ENCODE measurements around the gene MAPK10.

The MAPK10 gene

DNA sequence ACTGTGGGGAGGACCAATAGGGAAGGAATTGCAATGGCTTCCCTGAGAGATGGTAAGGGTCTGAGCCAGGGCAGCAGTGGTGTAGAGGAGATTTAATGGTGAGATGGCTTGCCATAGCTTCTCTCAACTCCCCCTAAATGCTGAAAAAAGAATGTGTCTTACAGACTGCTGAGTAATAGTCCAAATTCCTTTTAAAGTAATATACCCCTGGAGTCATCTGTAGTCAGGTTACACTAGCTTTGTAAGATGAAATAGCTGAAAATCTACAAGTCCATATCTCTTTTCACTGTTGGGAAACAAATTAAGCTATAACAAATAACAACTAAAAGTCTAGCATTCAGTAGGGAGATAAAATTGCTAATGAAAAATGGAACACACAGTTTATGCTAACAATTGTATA is 33.5 kb downstream of the MAPK10 start:
- H3K9me3 ChIP-seq (ENCODE audit: control insufficient read depth in 2 of 2, low read length in 2 of 2), result no peaks in the 10 kb centered on the region
- H3K27ac ChIP-seq (ENCODE audit: low read depth in 2 of 2, low read length in 2 of 2), result no peak overlapping the region
- no peaks in the 10 kb centered on the region for H3K36me3 ChIP-seq (ENCODE audit: control insufficient read depth in 2 of 2, insufficient read depth in 2 of 2, low read length in 2 of 2)
- H3K4me3 ChIP-seq (ENCODE audit: low read length in 2 of 2), result no peak overlapping the region
- H3K27me3 ChIP-seq (ENCODE audit: control insufficient read depth in 2 of 2, insufficient read depth in 2 of 2, low read length in 2 of 2), result no peaks in the 10 kb centered on the region
- H3K4me1 ChIP-seq (ENCODE audit: control insufficient read depth in 2 of 2, insufficient read depth in 2 of 2, low read length in 2 of 2), result no peaks in the 10 kb centered on the region
- H3K9ac ChIP-seq (ENCODE audit: low read depth in 1 of 2, low read length in 2 of 2), result no peak overlapping the region

DNA sequence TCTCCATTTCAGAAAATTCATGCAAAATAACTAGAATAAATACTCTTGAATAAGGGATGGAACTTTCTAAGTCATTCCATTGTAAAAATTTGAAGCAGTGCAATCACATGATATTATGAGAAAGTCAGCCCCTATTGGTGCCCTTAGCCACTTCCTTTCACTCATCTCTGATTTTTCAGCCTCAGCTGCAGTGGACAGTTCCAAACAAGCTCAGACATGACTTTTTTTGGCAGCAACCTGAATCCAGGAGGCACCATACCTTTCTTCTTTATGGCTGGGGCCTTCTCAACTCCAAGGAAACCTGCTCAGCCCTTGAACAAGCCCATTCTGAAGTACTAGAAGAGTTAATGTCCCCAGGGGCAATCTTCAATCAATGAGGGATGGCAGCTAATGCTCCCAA is 40.5 kb downstream of the MAPK10 start:
- no peaks in the 10 kb centered on the region for H3K9me3 ChIP-seq (ENCODE audit: control insufficient read depth in 2 of 2, low read length in 2 of 2)
- no peaks in the 10 kb centered on the region for H3K27me3 ChIP-seq (ENCODE audit: control insufficient read depth in 2 of 2, insufficient read depth in 2 of 2, low read length in 2 of 2)
- H3K36me3 ChIP-seq (ENCODE audit: control insufficient read depth in 2 of 2, insufficient read depth in 2 of 2, low read length in 2 of 2), result no peaks in the 10 kb centered on the region
- no peak overlapping the region for H3K9ac ChIP-seq (ENCODE audit: low read depth in 1 of 2, low read length in 2 of 2)
- no peaks in the 10 kb centered on the region for H3K4me1 ChIP-seq (ENCODE audit: control insufficient read depth in 2 of 2, insufficient read depth in 2 of 2, low read length in 2 of 2)
- no peak overlapping the region for H3K27ac ChIP-seq (ENCODE audit: low read depth in 2 of 2, low read length in 2 of 2)
- no peak overlapping the region for H3K4me3 ChIP-seq (ENCODE audit: low read length in 2 of 2)

DNA sequence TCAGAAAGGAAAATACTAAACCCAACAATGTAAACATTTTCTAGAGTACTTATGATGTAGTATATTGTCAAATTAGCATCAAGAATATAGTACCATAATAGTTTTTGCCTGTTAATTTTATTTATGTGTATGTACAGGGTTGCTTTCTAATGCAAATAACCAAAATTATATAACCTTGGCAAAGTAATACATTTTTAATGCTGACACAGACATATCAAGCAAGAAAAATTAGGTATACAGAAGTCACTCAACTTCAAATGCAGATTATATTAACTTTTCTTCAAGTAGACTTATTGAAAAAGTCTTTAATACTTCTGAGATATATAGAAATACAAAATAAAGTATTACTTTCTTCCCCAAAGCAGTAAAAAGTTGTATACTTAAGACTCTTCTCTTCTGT is 44.3 kb downstream of the MAPK10 start:
- Histone ChIP-seq H3K36me3 (ENCODE audit: control insufficient read depth in 2 of 2, insufficient read depth in 2 of 2, low read length in 2 of 2) (no peaks in the 10 kb centered on the region), H3K9me3 (ENCODE audit: control insufficient read depth in 2 of 2, low read length in 2 of 2) (no peaks in the 10 kb centered on the region), H3K4me3 (ENCODE audit: low read length in 2 of 2) (no peak overlapping the region), H3K27me3 (ENCODE audit: control insufficient read depth in 2 of 2, insufficient read depth in 2 of 2, low read length in 2 of 2) (no peaks in the 10 kb centered on the region), H3K27ac (ENCODE audit: low read depth in 2 of 2, low read length in 2 of 2) (no peak overlapping the region), H3K9ac (ENCODE audit: low read depth in 1 of 2, low read length in 2 of 2) (no peak overlapping the region), H3K4me1 (ENCODE audit: control insufficient read depth in 2 of 2, insufficient read depth in 2 of 2, low read length in 2 of 2) (no peaks in the 10 kb centered on the region)

DNA sequence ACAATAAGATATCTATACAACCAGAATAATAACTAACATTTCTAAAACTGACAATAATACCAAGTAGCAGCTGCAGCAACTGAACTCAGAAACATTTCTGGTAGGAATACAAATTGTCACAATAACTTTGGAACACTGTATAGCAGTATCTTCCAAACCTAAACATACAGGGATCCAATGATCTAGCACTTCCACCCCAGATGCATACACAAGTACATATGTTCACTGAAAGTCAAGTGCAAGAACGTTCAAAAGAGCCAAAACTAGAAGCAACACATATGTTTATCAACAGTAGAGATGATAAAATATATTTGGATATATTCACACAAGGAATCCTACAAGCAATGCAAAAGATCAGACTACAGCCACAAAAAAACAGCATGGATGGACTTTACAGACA is 46.2 kb downstream of the MAPK10 start:
- no peaks in the 10 kb centered on the region for H3K36me3 ChIP-seq (ENCODE audit: control insufficient read depth in 2 of 2, insufficient read depth in 2 of 2, low read length in 2 of 2)
- H3K9me3 ChIP-seq (ENCODE audit: control insufficient read depth in 2 of 2, low read length in 2 of 2), result no peaks in the 10 kb centered on the region
- H3K9ac ChIP-seq (ENCODE audit: low read depth in 1 of 2, low read length in 2 of 2), result no peak overlapping the region
- no peaks in the 10 kb centered on the region for H3K27me3 ChIP-seq (ENCODE audit: control insufficient read depth in 2 of 2, insufficient read depth in 2 of 2, low read length in 2 of 2)
- H3K4me3 ChIP-seq (ENCODE audit: low read length in 2 of 2), result no peak overlapping the region
- no peaks in the 10 kb centered on the region for H3K4me1 ChIP-seq (ENCODE audit: control insufficient read depth in 2 of 2, insufficient read depth in 2 of 2, low read length in 2 of 2)
- H3K27ac ChIP-seq (ENCODE audit: low read depth in 2 of 2, low read length in 2 of 2), result no peak overlapping the region

DNA sequence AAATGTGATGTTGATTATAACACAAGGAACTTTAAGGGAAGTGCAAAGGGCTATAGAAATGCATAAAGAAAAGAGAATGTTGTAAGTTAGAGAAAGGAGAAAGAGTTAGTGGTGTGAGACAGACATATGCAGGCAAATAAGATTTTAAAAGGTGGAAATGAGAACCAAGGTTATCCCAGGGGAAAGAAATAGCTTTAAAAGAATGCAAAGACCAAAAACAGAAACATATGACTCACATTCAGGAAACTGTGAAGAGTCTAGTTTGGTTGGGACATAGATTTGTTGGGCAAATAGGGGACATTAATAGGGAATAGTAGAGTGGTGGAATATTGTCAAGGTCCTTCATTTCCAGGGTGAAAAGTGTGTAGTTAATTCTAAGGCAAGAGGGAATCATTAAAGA is 52.4 kb downstream of the MAPK10 start:
- H3K4me3 ChIP-seq (ENCODE audit: low read length in 2 of 2), result no peak overlapping the region
- no peaks in the 10 kb centered on the region for H3K36me3 ChIP-seq (ENCODE audit: control insufficient read depth in 2 of 2, insufficient read depth in 2 of 2, low read length in 2 of 2)
- H3K27ac ChIP-seq (ENCODE audit: low read depth in 2 of 2, low read length in 2 of 2), result no peak overlapping the region
- no peaks in the 10 kb centered on the region for H3K9me3 ChIP-seq (ENCODE audit: control insufficient read depth in 2 of 2, low read length in 2 of 2)
- H3K27me3 ChIP-seq (ENCODE audit: control insufficient read depth in 2 of 2, insufficient read depth in 2 of 2, low read length in 2 of 2), result no peaks in the 10 kb centered on the region
- no peak overlapping the region for H3K9ac ChIP-seq (ENCODE audit: low read depth in 1 of 2, low read length in 2 of 2)
- H3K4me1 ChIP-seq (ENCODE audit: control insufficient read depth in 2 of 2, insufficient read depth in 2 of 2, low read length in 2 of 2), result no peaks in the 10 kb centered on the region

DNA sequence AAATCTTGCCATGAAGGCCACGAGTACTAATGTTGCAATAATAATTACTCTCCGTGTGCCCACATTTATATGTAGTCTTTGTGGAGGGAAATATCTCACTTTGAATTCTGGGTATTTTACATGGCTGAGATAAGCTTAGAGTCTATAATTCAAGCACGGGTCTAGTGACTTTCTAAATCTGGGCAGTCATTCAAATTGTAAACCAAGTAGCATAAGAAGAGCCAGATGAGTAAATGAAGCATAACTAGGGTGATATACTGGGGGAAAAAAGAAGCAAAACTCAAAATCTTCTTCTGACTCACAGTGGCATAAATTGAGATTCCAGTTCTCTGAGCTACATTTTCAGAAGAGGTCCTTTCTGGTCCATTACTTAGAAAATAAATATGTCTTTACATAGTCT is 53.0 kb downstream of the MAPK10 start:
- Histone ChIP-seq H3K27me3 (ENCODE audit: control insufficient read depth in 2 of 2, insufficient read depth in 2 of 2, low read length in 2 of 2) (no peaks in the 10 kb centered on the region), H3K36me3 (ENCODE audit: control insufficient read depth in 2 of 2, insufficient read depth in 2 of 2, low read length in 2 of 2) (no peaks in the 10 kb centered on the region), H3K9me3 (ENCODE audit: control insufficient read depth in 2 of 2, low read length in 2 of 2) (no peaks in the 10 kb centered on the region), H3K4me1 (ENCODE audit: control insufficient read depth in 2 of 2, insufficient read depth in 2 of 2, low read length in 2 of 2) (no peaks in the 10 kb centered on the region), H3K27ac (ENCODE audit: low read depth in 2 of 2, low read length in 2 of 2) (no peak overlapping the region), H3K9ac (ENCODE audit: low read depth in 1 of 2, low read length in 2 of 2) (no peak overlapping the region), H3K4me3 (ENCODE audit: low read length in 2 of 2) (no peak overlapping the region)

DNA sequence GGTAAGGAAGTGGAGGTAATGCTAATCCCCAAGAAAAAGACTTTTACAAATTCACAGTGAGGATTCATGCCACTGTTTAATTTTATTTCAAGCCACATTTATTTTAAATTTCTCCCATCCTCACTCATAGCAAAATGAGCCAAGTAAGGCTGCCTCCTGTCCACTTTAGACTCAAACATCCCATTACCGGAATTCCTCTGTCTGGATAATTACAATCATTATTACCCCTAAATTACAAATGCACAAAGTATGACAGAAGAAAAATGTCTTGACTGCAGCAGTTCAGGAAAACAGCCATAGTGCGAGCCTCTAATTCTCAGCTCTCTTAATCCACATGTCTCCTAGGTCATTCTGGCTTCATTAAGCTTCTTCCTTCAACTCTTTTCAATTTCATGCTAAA is 57.0 kb downstream of the MAPK10 start:
- Histone ChIP-seq H3K9me3 (ENCODE audit: control insufficient read depth in 2 of 2, low read length in 2 of 2) (no peaks in the 10 kb centered on the region), H3K9ac (ENCODE audit: low read depth in 1 of 2, low read length in 2 of 2) (no peak overlapping the region), H3K36me3 (ENCODE audit: control insufficient read depth in 2 of 2, insufficient read depth in 2 of 2, low read length in 2 of 2) (no peaks in the 10 kb centered on the region), H3K27me3 (ENCODE audit: control insufficient read depth in 2 of 2, insufficient read depth in 2 of 2, low read length in 2 of 2) (no peaks in the 10 kb centered on the region), H3K4me3 (ENCODE audit: low read length in 2 of 2) (no peak overlapping the region), H3K27ac (ENCODE audit: low read depth in 2 of 2, low read length in 2 of 2) (no peak overlapping the region), H3K4me1 (ENCODE audit: control insufficient read depth in 2 of 2, insufficient read depth in 2 of 2, low read length in 2 of 2) (no peaks in the 10 kb centered on the region)

DNA sequence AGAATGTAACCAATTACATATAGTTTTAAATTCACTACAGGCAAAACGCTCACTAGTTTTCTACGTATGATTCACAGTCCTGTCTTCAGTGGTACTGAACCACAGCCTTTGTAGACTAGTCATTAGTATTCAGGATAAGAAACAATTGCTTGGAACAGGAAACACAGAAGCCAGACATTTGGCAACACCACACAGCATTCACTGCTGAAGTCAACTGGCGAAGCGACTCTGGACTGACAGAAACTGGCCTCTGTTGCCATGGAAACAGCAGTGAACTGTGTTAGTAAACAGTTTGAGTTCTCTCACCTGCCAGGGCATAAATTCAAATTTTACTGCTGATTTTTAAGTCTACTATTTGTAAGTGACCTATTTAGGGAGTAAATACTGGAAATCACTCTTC is 57.6 kb downstream of the MAPK10 start:
- Histone ChIP-seq H3K4me1 (ENCODE audit: control insufficient read depth in 2 of 2, insufficient read depth in 2 of 2, low read length in 2 of 2) (no peaks in the 10 kb centered on the region), H3K36me3 (ENCODE audit: control insufficient read depth in 2 of 2, insufficient read depth in 2 of 2, low read length in 2 of 2) (no peaks in the 10 kb centered on the region), H3K27me3 (ENCODE audit: control insufficient read depth in 2 of 2, insufficient read depth in 2 of 2, low read length in 2 of 2) (no peaks in the 10 kb centered on the region), H3K27ac (ENCODE audit: low read depth in 2 of 2, low read length in 2 of 2) (no peak overlapping the region), H3K9me3 (ENCODE audit: control insufficient read depth in 2 of 2, low read length in 2 of 2) (no peaks in the 10 kb centered on the region), H3K9ac (ENCODE audit: low read depth in 1 of 2, low read length in 2 of 2) (no peak overlapping the region), H3K4me3 (ENCODE audit: low read length in 2 of 2) (no peak overlapping the region)

DNA sequence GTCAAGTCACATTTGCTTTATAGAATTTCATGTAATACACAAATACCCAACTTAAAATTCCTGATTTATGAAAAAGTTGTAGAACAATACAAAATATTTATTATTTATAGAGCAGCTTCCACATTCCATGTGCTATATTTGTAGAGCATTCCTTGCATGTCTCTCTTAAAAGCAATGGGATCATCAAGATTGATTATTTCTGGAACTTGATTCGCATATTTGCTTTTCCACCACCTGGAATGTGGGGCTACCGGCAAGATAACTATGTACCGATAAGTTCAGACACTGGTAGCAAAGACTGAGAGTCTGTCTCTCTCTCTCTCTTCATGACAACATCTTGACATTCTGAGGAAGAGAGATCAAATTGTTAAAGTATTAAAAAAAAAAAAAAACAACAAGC is 59.3 kb downstream of the MAPK10 start:
- H3K9ac ChIP-seq (ENCODE audit: low read depth in 1 of 2, low read length in 2 of 2), result no peak overlapping the region
- H3K27ac ChIP-seq (ENCODE audit: low read depth in 2 of 2, low read length in 2 of 2), result no peak overlapping the region
- no peaks in the 10 kb centered on the region for H3K36me3 ChIP-seq (ENCODE audit: control insufficient read depth in 2 of 2, insufficient read depth in 2 of 2, low read length in 2 of 2)
- H3K4me3 ChIP-seq (ENCODE audit: low read length in 2 of 2), result no peak overlapping the region
- no peaks in the 10 kb centered on the region for H3K4me1 ChIP-seq (ENCODE audit: control insufficient read depth in 2 of 2, insufficient read depth in 2 of 2, low read length in 2 of 2)
- no peaks in the 10 kb centered on the region for H3K27me3 ChIP-seq (ENCODE audit: control insufficient read depth in 2 of 2, insufficient read depth in 2 of 2, low read length in 2 of 2)
- no peaks in the 10 kb centered on the region for H3K9me3 ChIP-seq (ENCODE audit: control insufficient read depth in 2 of 2, low read length in 2 of 2)

DNA sequence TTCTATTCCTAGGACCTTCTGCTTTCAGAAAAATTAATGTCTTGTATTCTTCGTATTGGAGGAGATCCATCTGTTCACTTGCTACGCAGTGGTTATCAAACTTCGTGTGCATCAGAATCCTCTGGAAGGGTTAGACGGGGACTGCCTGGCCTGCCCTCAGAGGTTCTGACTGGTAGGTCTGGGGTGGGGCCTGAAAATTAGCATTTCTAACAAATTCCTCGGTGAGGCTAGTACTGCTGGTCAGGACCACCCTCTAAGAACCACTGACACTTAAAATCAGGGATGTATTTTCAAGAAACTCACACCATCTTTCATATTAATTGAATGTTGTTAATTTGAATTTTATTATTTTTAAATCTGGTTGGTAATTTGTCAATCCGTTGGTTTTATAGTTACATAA is 63.0 kb downstream of the MAPK10 start:
- no peaks in the 10 kb centered on the region for H3K27me3 ChIP-seq (ENCODE audit: control insufficient read depth in 2 of 2, insufficient read depth in 2 of 2, low read length in 2 of 2)
- H3K36me3 ChIP-seq (ENCODE audit: control insufficient read depth in 2 of 2, insufficient read depth in 2 of 2, low read length in 2 of 2), result no peaks in the 10 kb centered on the region
- no peak overlapping the region for H3K4me3 ChIP-seq (ENCODE audit: low read length in 2 of 2)
- no peak overlapping the region for H3K27ac ChIP-seq (ENCODE audit: low read depth in 2 of 2, low read length in 2 of 2)
- H3K9me3 ChIP-seq (ENCODE audit: control insufficient read depth in 2 of 2, low read length in 2 of 2), result no peaks in the 10 kb centered on the region
- no peak overlapping the region for H3K9ac ChIP-seq (ENCODE audit: low read depth in 1 of 2, low read length in 2 of 2)
- no peaks in the 10 kb centered on the region for H3K4me1 ChIP-seq (ENCODE audit: control insufficient read depth in 2 of 2, insufficient read depth in 2 of 2, low read length in 2 of 2)

DNA sequence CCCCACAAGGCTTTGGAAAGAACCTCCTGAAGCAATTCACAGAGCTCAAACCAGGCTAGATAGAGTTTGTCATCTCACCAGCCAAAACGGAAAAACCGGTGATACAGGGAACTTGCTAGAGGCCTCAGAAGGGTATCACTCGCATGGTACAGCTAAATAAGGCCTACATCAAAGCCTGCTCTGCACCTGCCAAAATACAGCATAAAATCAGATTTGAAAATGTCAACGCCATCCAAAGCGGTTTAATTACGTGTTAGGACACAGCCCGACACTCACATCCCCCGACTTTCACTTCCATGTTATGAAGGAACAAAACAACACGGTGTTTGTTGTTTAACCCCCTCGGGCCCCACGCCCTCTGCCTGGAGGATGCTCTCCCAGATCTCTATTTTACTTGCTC is 65.0 kb downstream of the MAPK10 start:
- no peak overlapping the region for H3K9ac ChIP-seq (ENCODE audit: low read depth in 1 of 2, low read length in 2 of 2)
- H3K4me3 ChIP-seq (ENCODE audit: low read length in 2 of 2), result no peak overlapping the region

More for the DNA sequence above, 65.0 kb downstream of the MAPK10 start:
- Histone ChIP-seq H3K4me1 (ENCODE audit: control insufficient read depth in 2 of 2, insufficient read depth in 2 of 2, low read length in 2 of 2) (no peaks in the 10 kb centered on the region), H3K27me3 (ENCODE audit: control insufficient read depth in 2 of 2, insufficient read depth in 2 of 2, low read length in 2 of 2) (no peaks in the 10 kb centered on the region), H3K27ac (ENCODE audit: low read depth in 2 of 2, low read length in 2 of 2) (no peak overlapping the region), H3K9me3 (ENCODE audit: control insufficient read depth in 2 of 2, low read length in 2 of 2) (no peaks in the 10 kb centered on the region), H3K36me3 (ENCODE audit: control insufficient read depth in 2 of 2, insufficient read depth in 2 of 2, low read length in 2 of 2) (no peaks in the 10 kb centered on the region)

Measured in mucosa of rectum (tissue), 2 donors.